T-helper 22 cell (primary cell): ENCODE results near the gene SLC16A10.
"Not testable (repeated sequence)": the region's sequence is repeated elsewhere in the genome, so short reads cannot be mapped to it uniquely, and the experiment has no call there.

ENCODE experiments used
- DNase-seq: peaks from one replicate; pipeline ENCODE4 v3.0.0-alpha.2; 2020; ENCODE audit warnings: low read depth

Gene SLC16A10

GRCh38 chr6:111086685-111087084, 618 bp upstream of the SLC16A10 start:
- DNase-seq = no peak

DNA sequence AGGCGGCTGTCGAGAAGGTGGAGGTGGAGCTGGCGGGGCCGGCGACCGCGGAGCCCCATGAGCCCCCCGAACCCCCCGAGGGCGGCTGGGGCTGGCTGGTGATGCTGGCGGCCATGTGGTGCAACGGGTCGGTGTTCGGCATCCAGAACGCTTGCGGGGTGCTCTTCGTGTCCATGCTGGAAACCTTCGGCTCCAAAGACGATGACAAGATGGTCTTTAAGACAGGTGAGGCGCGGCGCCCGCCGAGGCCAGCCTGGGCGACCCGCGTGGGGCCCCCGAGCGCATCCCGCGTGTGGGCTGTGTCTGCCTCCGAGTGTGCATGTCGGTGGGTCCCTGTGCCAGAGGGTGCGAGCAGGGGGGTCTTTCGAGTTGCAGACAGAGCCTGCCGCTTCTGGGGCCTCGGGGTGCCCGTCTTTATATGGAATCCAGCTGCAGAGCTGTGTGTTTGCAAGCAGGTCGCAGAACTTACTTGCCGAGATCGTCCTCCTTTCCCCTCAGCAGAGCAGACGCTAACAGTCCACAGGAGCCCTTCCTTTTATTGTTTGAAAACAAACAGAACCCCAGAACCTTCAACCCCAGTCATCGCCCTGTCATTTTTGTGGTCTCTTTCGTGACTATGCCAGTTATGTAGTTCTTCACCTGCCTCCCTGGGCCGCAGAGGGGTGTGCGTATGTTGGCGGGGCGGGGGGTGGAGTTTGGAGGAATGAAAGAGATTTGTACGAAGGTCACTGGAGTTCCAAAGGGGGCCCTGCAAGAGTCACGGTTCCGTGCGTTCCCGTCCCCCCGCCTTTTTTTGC, 766 bp downstream of the SLC16A10 start:
- peak; percentile 64 for DNase-seq

DNA sequence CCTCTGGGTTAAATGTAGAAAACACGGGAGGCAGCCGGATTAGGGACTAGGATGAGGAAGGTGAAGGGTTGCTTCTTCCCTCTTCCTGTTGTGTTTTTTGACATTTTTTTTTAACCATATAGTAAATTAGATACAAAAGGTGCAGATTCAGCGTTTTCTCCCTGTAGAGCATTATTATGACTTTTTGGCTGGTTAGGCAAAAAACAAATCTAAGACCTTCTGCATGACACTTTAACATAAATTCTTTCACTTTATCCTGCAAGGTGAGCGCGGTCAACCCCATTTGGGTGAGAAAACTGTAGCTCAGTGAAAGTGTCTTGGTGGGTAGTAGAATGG, 1.3 kb downstream of the SLC16A10 start:
- no peak for DNase-seq

- no peak for DNase-seq
Measured at GRCh38 chr6:111090766-111091165, 3.5 kb downstream of the SLC16A10 start.

- no peak for DNase-seq
Measured at GRCh38 chr6:111091987-111092386, 4.7 kb downstream of the SLC16A10 start.

DNA sequence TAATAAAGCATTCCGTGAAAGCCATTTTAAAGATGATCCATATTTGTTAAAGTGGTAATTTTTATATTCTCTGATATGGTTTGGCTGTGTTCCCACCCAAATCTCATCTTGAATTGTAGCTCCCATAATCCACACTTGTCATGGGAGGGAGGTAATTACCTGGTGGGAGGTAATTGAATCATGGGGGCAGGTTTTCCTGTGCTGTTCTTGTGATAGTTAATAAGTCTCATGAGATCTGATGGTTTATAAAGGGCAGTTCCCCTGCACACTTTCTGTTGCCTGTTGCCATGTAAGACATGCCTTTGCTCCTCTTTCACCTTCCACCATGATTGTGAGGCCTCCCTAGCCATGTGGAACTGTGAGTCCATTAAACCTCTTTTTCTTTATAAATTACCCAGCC, 8.2 kb downstream of the SLC16A10 start:
- not testable (repeated sequence) for DNase-seq

- DNase-seq = peak; percentile 25
Measured at GRCh38 chr6:111096246-111096645, 8.9 kb downstream of the SLC16A10 start.

GRCh38 chr6:111098597-111098996, 11.3 kb downstream of the SLC16A10 start:
- DNase-seq = no peak

- DNase-seq = no peak
Measured at GRCh38 chr6:111101987-111102386, 14.7 kb downstream of the SLC16A10 start.

- DNase-seq = no peak
Measured at GRCh38 chr6:111105578-111105977, 18.3 kb downstream of the SLC16A10 start.

GRCh38 chr6:111107589-111107988, 20.3 kb downstream of the SLC16A10 start:
- no peak for DNase-seq

DNA sequence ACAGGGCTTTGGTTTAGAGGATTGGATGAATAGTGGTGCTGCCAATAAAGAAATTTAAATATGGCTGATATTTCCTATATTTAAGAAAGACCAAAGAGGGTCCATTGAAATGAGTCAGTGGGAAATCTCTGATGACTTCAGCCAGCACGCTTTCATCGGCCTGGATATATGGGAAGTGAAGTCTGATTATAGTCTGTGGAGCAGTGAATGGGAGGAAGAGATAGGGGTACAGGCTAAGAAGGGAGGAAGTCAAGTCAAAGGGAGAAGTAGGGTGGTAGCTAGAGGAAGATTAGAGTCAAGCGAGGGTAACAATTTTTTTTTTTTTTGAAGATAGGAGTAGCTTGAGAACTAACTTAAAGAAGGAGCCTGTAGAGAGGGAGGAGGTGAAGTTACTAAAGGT, 22.7 kb downstream of the SLC16A10 start:
- no peak for DNase-seq

GRCh38 chr6:111113336-111114086, 26.2 kb downstream of the SLC16A10 start:
- DNase-seq = no peak

GRCh38 chr6:111114087-111114443, 26.8 kb downstream of the SLC16A10 start:
- no peak for DNase-seq

DNA sequence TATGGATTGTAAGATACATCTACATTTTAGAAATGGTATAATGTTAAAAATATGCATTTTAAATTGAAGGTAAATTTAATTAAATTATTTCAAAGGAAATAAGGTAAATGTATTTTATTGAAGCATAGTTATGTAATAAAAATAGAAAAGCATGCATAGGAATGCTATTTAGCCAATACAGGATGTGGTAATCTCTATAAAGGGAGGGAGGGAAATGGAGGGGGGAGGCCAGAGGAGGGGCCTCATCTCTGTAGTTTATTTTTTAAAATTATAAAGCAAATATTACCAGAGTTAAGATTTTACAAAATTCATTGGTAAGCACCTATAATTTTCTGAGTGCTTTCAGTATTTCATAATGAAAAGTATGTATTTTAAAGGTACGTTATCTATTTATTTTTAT, 27.2 kb downstream of the SLC16A10 start:
- DNase-seq = no peak

DNA sequence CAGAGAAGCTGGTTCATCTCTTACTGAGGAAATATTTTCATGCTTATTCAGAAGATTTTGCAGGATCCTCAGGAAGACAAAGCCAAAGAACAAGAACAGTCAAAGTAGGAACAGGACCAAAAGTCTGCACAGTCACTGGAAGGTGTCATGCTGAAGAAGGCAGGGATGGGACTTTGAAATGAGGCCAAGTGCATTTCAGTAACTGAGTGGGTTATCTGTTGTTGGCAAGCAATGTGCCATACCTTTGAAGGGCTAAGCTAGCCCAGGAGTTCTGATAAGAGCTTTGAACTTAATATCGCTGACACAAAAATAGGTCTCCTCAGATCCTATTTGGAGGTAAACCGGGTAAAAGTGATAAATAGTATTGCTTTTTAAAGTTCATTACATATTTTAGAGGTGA, 31.5 kb downstream of the SLC16A10 start:
- no peak for DNase-seq

DNA sequence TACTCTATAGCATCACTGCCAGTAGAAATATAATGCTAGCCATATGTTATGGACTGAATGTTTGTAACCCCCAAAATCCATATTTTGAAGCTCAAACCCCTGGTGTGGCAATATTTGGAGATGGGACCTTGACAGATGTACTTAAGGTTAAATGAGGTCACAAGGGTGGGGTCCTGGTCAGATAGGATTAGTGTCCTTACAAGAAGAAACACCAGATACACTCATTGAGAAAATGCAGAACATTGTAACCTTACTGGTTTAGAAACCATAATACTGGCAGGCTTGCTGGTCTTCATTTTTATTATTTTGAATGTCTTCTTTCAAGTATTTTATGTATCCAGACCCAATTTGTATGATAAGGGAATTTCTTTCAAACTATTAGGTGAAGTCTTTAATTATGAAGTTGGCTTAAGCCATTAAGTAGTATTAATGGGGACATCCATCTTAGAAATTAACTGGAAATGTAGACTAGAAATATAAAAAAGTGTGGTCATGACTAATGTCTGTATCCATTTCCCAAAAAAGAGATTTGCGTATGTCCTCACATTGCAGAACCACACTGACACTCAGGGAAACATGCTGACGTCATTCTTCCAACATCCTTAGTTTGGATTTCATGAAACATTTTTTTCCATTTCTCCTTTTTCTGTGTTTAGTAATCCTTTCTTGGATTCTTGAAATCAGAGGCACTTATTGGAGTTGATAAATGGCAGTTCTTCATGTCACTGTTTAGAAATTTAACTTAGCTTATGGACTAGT, 32.4 kb downstream of the SLC16A10 start:
- DNase-seq = no peak

DNA sequence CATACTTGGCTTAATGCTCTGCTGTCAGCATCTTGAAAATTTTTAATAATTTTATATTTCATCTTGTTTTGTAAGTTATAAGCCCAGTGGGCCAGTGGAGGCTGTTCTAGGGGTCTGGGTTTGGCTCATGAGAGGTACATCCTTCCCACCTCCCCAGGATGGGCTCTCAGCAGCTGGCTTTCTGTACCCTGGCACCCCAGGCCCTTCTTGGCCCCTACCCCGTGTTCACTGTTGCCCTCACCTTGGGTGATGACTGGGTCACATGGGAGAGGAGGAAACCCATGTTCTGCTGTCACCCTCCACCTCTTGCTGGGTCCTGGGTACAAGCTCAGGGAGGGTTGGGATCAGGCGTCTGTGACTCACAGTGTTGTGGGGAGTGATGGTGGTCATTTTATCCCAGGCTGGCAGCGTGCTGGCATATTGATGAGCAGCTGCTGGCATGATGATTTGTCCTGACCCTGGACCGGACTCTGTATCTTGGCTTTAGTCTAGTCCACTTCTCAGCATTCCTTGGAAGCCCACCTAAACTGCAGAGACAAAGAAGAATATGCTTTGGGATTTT, 34.6 kb downstream of the SLC16A10 start:
- DNase-seq = no peak

GRCh38 chr6:111122458-111123286, 35.4 kb downstream of the SLC16A10 start:
- DNase-seq = no peak

DNA sequence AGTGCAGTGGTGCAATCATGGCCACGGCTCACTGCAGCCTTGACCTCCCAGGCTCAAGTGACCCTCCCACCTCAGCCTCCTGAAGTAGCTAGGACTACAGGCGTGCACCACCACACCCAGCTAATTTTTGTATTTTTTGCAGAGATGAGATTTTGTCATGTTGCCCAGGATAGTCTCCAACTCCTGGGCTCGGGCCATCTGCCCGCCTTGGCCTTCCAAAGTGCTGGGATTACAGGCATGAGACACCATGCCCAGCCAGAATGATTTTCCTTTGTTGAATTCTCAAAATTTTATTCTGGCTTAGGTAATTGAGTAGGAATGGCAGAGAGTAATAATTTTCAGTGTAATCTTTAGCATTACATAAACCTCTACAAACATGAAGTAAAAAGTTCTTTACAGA, 37.1 kb downstream of the SLC16A10 start:
- DNase-seq = no peak

GRCh38 chr6:111129013-111129412, 41.7 kb downstream of the SLC16A10 start:
- no peak for DNase-seq

GRCh38 chr6:111131018-111131417, 43.7 kb downstream of the SLC16A10 start:
- not testable (repeated sequence) for DNase-seq
